ENCODE measurements around the gene IKZF5. TPM values are rescaled to one million over a fixed set of nuclear protein-coding genes. Genes with fewer than 3 reads are reported as not detected.

IKZF5 gene
- total RNA-seq, 4 donors from 2014 or later = 3.1 to 30.7 (median 21.1) TPM

DNA sequence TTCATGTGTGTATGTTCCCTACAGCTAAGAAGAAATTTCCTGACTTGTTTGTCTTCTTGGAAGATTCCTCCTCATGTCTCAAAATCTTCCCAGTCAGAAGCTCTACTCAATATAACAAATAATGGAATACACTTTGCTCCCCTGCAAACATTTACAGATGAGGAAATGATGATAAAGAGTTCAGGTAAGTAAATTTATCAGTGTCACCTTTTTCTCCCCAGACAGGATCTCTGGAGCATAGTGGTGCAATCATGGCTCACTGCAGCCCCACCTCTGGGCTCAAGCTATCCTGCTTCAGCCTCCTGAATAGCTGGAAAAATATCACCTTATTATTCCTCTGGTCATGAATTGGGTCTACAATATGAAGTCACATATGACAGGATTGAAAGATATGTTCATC, 25.7 kb upstream of the IKZF5 start:
- TF ChIP-seq POLR2A (IDR thresholded peaks at IDR 0.05) = no peak
- no peak for DNase-seq
- Histone ChIP-seq H3K4me3 (no peak overlapping the region), H3K36me3 (no peaks in the 10 kb centered on the region), H3K27me3 (no peaks in the 10 kb centered on the region), H3K9me3 (no peaks in the 10 kb centered on the region), H3K27ac (no peak overlapping the region), H3K4me1 (no peaks in the 10 kb centered on the region)
- intact Hi-C loops (cut with DNase I; ENCODE audit: low total_unique reads) = no loop called here

DNA sequence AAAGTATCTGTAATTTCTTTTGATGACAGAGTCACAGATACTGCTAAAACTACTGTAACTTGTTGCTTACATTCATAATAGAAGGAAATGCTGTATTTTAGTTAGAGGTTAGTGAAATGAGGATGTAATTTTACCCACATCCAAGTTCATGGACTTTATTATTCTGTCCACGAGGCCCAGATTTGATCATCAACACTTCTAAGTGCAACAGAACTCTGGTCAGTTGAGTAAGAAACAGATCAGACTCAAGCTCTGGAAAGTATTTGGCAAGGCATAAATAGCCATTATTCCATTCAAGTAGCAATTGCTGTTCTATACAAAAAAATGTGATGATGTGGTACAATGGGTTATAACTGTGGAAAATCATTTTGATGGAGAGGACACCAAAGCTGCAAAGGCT, 22.5 kb upstream of the IKZF5 start:
- no peaks in the 10 kb centered on the region for H3K9me3 ChIP-seq
- DNase-seq = no peak
- no peak overlapping the region for H3K27ac ChIP-seq
- no peaks in the 10 kb centered on the region for H3K4me1 ChIP-seq
- no peaks in the 10 kb centered on the region for H3K27me3 ChIP-seq
- intact Hi-C loops (cut with DNase I; ENCODE audit: low total_unique reads) = no loop called here
- no peak overlapping the region for H3K4me3 ChIP-seq
- TF ChIP-seq POLR2A (IDR thresholded peaks at IDR 0.05) = no peak
- TF ChIP-seq, protein P1, sequence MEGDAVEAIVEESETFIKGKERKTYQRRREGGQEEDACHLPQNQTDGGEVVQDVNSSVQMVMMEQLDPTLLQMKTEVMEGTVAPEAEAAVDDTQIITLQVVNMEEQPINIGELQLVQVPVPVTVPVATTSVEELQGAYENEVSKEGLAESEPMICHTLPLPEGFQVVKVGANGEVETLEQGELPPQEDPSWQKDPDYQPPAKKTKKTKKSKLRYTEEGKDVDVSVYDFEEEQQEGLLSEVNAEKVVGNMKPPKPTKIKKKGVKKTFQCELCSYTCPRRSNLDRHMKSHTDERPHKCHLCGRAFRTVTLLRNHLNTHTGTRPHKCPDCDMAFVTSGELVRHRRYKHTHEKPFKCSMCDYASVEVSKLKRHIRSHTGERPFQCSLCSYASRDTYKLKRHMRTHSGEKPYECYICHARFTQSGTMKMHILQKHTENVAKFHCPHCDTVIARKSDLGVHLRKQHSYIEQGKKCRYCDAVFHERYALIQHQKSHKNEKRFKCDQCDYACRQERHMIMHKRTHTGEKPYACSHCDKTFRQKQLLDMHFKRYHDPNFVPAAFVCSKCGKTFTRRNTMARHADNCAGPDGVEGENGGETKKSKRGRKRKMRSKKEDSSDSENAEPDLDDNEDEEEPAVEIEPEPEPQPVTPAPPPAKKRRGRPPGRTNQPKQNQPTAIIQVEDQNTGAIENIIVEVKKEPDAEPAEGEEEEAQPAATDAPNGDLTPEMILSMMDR (IDR thresholded peaks at IDR 0.05) = no peak
- H3K36me3 ChIP-seq = no peaks in the 10 kb centered on the region

- TF ChIP-seq, protein P1 (IDR thresholded peaks at IDR 0.05) = no peak
- no peak for TF ChIP-seq POLR2A (IDR thresholded peaks at IDR 0.05)
- Histone ChIP-seq H3K9me3 (no peaks in the 10 kb centered on the region), H3K36me3 (no peaks in the 10 kb centered on the region), H3K27ac (no peak overlapping the region), H3K27me3 (no peaks in the 10 kb centered on the region), H3K4me3 (no peak overlapping the region), H3K4me1 (no peaks in the 10 kb centered on the region)
- DNase-seq = no peak
- intact Hi-C loops (cut with DNase I; ENCODE audit: low total_unique reads) = no loop called here
Measured at GRCh38 chr10:123027861-123028260, 19.3 kb upstream of the IKZF5 start.

- H3K36me3 ChIP-seq = no peaks in the 10 kb centered on the region
- intact Hi-C loops (cut with DNase I; ENCODE audit: low total_unique reads) = no loop called here
Measured at GRCh38 chr10:123026302-123026701, 17.7 kb upstream of the IKZF5 start.

DNA sequence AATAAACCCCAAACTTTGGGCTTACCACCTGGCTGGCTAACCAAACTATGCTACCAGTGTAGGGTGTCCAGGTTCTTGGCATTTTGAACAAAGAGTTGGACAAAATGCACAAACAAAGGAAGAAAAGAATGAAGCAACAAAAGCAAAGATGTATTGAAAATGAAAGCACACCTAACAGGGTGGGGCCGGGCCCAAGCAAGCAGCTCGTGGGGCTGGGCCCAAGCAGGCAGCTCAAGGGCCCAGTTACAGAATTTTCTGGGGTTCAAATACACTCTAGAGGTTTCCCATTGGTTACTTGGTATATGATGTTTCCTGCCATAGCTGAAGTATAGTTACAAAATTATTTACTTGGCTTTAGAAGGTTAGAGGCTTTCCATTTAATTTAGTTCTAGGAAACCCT, 15.9 kb upstream of the IKZF5 start:
- Histone ChIP-seq H3K36me3 (no peaks in the 10 kb centered on the region), H3K4me1 (no peaks in the 10 kb centered on the region), H3K9me3 (no peaks in the 10 kb centered on the region), H3K4me3 (no peak overlapping the region), H3K27ac (no peak overlapping the region), H3K27me3 (no peaks in the 10 kb centered on the region)
- TF ChIP-seq, protein P1 (IDR thresholded peaks at IDR 0.05) = no peak
- TF ChIP-seq POLR2A (IDR thresholded peaks at IDR 0.05) = no peak
- no peak for DNase-seq
- intact Hi-C loops (cut with DNase I; ENCODE audit: low total_unique reads) = no loop called here

More at GRCh38 chr10:123026302-123026701, 17.7 kb upstream of the IKZF5 start:
- Histone ChIP-seq H3K27me3 (no peaks in the 10 kb centered on the region), H3K4me3 (no peak overlapping the region), H3K9me3 (no peaks in the 10 kb centered on the region), H3K27ac (no peak overlapping the region), H3K4me1 (no peaks in the 10 kb centered on the region)
- TF ChIP-seq POLR2A (IDR thresholded peaks at IDR 0.05) = no peak
- TF ChIP-seq, protein P1 (IDR thresholded peaks at IDR 0.05) = no peak
- no peak for DNase-seq

- no peak overlapping the region for H3K27ac ChIP-seq
- H3K27me3 ChIP-seq = no peaks in the 10 kb centered on the region
- intact Hi-C loops (cut with DNase I; ENCODE audit: low total_unique reads) = no loop called here
- TF ChIP-seq, protein P1 (IDR thresholded peaks at IDR 0.05) = no peak
- no peak for TF ChIP-seq POLR2A (IDR thresholded peaks at IDR 0.05)
- H3K4me3 ChIP-seq = no peak overlapping the region
- no peak for DNase-seq
- no peaks in the 10 kb centered on the region for H3K36me3 ChIP-seq
- no peaks in the 10 kb centered on the region for H3K4me1 ChIP-seq
- no peaks in the 10 kb centered on the region for H3K9me3 ChIP-seq
Measured at GRCh38 chr10:123021517-123021916, 12.9 kb upstream of the IKZF5 start.
